ENCODE results near the gene MGAM2. TPM values are rescaled to one million over a fixed set of nuclear protein-coding genes. Genes with fewer than 3 reads are reported as not detected.

The MGAM2 gene
- total and polyA plus RNA-seq, 2 experiments from 2014 or later: 0.03 TPM; not detected in 1

DNA sequence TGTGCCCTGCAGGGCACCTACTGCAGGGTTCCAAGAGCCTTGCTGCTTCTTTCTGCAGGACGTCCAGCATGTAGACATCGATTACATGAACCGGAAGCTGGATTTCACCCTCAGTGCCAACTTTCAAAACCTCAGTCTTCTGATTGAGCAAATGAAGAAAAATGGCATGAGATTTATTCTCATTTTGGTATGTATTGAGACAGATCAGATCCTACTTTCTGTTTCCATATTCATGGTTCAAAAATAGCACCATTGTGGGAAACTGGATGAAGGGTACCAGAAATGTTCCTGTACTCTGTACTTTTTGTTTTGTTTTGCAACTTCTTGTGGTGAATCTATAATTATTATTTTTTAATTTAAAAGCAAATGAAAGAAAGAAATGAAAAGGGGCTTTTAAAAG, 64.1 kb downstream of the MGAM2 start:
- H3K36me3 ChIP-seq: no peaks in the 10 kb centered on the region
- H3K4me3 ChIP-seq: no peak overlapping the region
- H3K4me1 ChIP-seq (ENCODE audit: low read depth): no peaks in the 10 kb centered on the region
- no peak overlapping the region for H3K27ac ChIP-seq
- no peak for DNase-seq (ENCODE audit: low read depth in 1 of 2, low spot score in 1 of 2)
- TF ChIP-seq, protein P1, sequence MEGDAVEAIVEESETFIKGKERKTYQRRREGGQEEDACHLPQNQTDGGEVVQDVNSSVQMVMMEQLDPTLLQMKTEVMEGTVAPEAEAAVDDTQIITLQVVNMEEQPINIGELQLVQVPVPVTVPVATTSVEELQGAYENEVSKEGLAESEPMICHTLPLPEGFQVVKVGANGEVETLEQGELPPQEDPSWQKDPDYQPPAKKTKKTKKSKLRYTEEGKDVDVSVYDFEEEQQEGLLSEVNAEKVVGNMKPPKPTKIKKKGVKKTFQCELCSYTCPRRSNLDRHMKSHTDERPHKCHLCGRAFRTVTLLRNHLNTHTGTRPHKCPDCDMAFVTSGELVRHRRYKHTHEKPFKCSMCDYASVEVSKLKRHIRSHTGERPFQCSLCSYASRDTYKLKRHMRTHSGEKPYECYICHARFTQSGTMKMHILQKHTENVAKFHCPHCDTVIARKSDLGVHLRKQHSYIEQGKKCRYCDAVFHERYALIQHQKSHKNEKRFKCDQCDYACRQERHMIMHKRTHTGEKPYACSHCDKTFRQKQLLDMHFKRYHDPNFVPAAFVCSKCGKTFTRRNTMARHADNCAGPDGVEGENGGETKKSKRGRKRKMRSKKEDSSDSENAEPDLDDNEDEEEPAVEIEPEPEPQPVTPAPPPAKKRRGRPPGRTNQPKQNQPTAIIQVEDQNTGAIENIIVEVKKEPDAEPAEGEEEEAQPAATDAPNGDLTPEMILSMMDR (IDR thresholded peaks at IDR 0.05; ENCODE audit: low read depth, low read length): no peak
- H3K27me3 ChIP-seq: no peaks in the 10 kb centered on the region
- no peaks in the 10 kb centered on the region for H3K9me3 ChIP-seq (ENCODE audit: low read depth)

DNA sequence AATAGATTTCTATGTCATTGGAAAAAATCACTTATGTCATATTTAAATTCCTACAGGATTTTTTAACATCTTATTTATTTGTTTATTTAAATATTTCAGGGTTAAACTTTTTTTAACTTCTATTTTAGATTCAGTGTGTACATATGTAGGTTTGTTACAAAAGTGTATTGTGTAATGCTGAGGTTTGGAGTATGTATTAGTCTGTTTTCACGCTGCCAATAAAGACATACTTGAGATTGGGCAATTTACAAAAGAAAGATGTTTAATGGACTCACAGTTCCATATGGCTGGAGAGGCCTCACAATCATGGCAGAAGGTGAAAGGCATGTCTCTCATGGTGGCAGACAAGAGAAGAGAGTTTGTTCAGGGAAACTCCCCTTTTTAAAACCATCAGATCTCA, 65.4 kb downstream of the MGAM2 start:
- Histone ChIP-seq H3K27ac (no peak overlapping the region), H3K36me3 (no peaks in the 10 kb centered on the region), H3K9me3 (ENCODE audit: low read depth) (no peaks in the 10 kb centered on the region), H3K27me3 (no peaks in the 10 kb centered on the region), H3K4me3 (no peak overlapping the region), H3K4me1 (ENCODE audit: low read depth) (no peaks in the 10 kb centered on the region)
- TF ChIP-seq, protein P1 (IDR thresholded peaks at IDR 0.05; ENCODE audit: low read depth, low read length): no peak
- no peak for DNase-seq (ENCODE audit: low read depth in 1 of 2, low spot score in 1 of 2)

DNA sequence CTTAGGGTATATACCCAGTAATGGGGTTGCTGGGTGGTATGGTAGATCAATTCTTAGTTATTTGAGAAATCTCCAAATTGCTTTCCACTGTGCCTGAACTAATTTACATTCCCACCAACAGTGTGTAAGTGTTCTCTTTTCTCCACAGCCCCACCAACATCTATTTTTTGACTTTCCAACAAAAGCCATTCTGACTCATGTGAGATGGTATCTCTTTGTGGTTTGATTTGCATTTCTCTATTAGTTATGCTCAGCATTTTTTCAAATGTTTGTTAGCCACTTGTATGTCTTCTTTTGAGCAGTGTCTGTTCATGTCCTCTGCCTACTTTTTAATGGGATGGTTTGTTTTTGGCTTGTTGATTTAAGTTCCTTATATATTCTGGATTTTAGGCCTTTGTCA, 66.4 kb downstream of the MGAM2 start:
- Histone ChIP-seq H3K9me3 (ENCODE audit: low read depth) (no peaks in the 10 kb centered on the region), H3K27me3 (no peaks in the 10 kb centered on the region), H3K4me1 (ENCODE audit: low read depth) (no peaks in the 10 kb centered on the region), H3K4me3 (no peak overlapping the region), H3K27ac (no peak overlapping the region), H3K36me3 (no peaks in the 10 kb centered on the region)
- no peak for DNase-seq (ENCODE audit: low read depth in 1 of 2, low spot score in 1 of 2)
- TF ChIP-seq, protein P1 (IDR thresholded peaks at IDR 0.05; ENCODE audit: low read depth, low read length): no peak

DNA sequence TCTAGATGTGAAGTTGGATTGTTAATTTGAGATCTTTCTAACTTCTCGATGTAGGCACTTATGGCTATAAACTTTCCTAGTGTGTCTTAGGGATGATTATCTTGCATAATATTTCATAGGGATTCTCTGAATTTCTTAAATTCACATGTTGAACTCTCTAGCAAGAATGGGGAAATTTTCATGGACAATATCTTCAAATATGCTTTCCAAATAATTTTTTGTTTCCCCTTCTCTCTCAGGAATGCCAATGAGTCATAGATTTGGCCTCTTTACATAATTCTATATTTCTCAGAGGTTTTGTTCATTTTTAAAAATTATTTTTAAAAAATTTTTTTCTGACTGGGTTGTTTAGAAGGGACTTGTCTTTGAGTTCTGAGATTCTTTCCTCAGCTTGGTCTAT, 68.9 kb downstream of the MGAM2 start:
- no peak for DNase-seq (ENCODE audit: low read depth in 1 of 2, low spot score in 1 of 2)

DNA sequence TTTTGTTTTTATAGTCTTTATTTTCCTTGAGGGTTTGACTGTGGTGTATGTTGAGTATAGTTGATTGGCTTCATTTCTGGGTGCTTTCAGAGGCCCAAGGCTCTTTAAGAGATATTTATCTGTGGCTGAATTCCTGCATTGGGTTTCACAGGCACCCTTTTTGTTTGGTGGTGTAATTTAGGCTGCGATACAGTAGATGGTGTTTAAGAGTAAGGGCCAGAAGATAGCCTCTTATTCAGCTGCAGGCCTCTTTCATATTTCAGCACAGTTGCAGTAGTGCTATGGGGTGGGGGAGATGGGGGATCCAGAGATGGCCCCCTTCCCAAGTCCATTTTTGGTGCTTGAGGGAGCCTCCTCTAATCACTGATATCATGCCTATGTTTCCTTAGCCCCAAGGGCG, 69.7 kb downstream of the MGAM2 start:
- Histone ChIP-seq H3K27me3 (no peaks in the 10 kb centered on the region), H3K36me3 (no peaks in the 10 kb centered on the region), H3K4me1 (ENCODE audit: low read depth) (no peaks in the 10 kb centered on the region), H3K4me3 (no peak overlapping the region), H3K9me3 (ENCODE audit: low read depth) (no peaks in the 10 kb centered on the region), H3K27ac (no peak overlapping the region)
- DNase-seq (ENCODE audit: low read depth in 1 of 2, low spot score in 1 of 2): no peak
- TF ChIP-seq, protein P1 (IDR thresholded peaks at IDR 0.05; ENCODE audit: low read depth, low read length): no peak

More for the DNA sequence above, 68.9 kb downstream of the MGAM2 start:
- H3K4me1 ChIP-seq (ENCODE audit: low read depth): no peaks in the 10 kb centered on the region
- TF ChIP-seq, protein P1 (IDR thresholded peaks at IDR 0.05; ENCODE audit: low read depth, low read length): no peak
- no peak overlapping the region for H3K27ac ChIP-seq
- H3K27me3 ChIP-seq: no peaks in the 10 kb centered on the region
- no peak overlapping the region for H3K4me3 ChIP-seq
- H3K36me3 ChIP-seq: no peaks in the 10 kb centered on the region
- no peaks in the 10 kb centered on the region for H3K9me3 ChIP-seq (ENCODE audit: low read depth)

DNA sequence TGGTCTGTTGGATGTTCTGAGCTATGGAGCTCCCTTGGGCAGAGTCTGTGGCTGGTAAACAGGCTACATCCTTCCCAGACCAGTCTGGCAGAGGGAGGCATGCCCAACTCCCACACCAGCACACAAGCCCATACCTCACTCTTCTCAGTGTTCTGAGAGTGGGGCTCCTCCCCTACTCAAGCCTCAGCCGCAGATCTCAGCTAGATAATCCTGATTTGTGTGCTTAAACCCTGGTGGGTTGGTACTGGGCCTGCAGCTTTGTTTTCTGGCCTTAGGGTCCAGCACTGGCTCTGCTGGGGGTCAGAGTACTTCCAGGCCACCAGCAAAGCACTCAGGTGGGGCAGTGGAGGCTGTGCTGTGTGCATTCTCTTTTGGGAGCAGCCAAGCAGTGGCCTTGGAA, 70.4 kb downstream of the MGAM2 start:
- Histone ChIP-seq H3K36me3 (no peaks in the 10 kb centered on the region), H3K9me3 (ENCODE audit: low read depth) (no peaks in the 10 kb centered on the region), H3K4me1 (ENCODE audit: low read depth) (no peaks in the 10 kb centered on the region), H3K27ac (no peak overlapping the region), H3K4me3 (no peak overlapping the region), H3K27me3 (no peaks in the 10 kb centered on the region)
- DNase-seq (ENCODE audit: low read depth in 1 of 2, low spot score in 1 of 2): no peak
- TF ChIP-seq, protein P1 (IDR thresholded peaks at IDR 0.05; ENCODE audit: low read depth, low read length): no peak
